ENCODE data around the gene ZNF20.

ZNF20 gene

GRCh38 chr19:12139885-12140544, at the start of gene ZNF20:
Gene ZNF20 (minus strand): TSS chr19:12140350. CDS start chr19:12140182, 168 bp downstream.
- no peak for TF ChIP-seq ZNF274 (IDR thresholded peaks at IDR 0.05; ENCODE audit: low read depth, low read length)

DNA sequence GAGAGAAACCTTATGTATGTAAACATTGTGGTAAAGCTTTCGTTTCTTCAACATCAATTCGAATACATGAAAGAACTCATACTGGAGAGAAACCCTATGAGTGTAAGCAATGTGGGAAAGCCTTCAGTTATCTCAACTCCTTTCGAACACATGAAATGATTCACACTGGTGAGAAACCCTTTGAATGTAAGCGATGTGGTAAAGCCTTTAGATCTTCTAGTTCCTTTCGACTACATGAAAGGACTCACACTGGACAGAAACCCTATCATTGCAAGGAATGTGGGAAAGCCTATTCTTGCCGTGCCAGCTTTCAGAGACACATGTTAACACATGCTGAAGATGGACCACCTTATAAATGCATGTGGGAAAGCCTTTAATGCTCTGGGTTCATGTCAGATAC, 47.5 kb upstream of the ZNF20 start:
- TF ChIP-seq ZNF274 (IDR thresholded peaks at IDR 0.05; ENCODE audit: low read depth, low read length): peak; percentile 83

More at GRCh38 chr19:12139885-12140544, at the start of gene ZNF20:
- H3K4me3 ChIP-seq (ENCODE audit: low read length): peak within 1 kb of the TSS; percentile 76

GRCh38 chr19:12180377-12180776, 40.2 kb upstream of the ZNF20 start:
- no peak for TF ChIP-seq ZNF274 (IDR thresholded peaks at IDR 0.05; ENCODE audit: low read depth, low read length)

More for the DNA sequence above, 47.5 kb upstream of the ZNF20 start:
- H3K4me3 ChIP-seq (ENCODE audit: low read length): no peak overlapping the region

DNA sequence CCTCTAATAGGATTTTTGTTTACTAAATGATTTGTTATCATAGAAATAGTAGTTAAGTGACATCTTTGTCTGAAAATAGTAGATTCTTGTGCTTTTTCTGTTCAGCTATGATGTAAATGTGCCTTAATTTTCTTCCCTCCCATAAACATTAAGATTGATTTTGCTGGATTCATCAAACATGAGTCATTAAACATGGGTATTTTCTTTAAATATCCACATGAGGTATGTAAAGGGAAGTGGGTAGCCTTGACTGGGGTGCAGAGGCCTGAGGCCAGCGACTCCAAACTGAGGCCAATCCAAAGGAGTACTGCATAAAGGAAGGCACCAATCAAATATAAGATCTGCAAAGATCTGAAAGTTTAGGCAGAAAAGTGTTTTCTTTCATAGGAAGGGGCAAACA, 26.5 kb upstream of the ZNF20 start:
- H3K4me3 ChIP-seq (ENCODE audit: low read length): no peak overlapping the region
- no peak for TF ChIP-seq ZNF274 (IDR thresholded peaks at IDR 0.05; ENCODE audit: low read depth, low read length)

More at GRCh38 chr19:12180377-12180776, 40.2 kb upstream of the ZNF20 start:
- no peak overlapping the region for H3K4me3 ChIP-seq (ENCODE audit: low read length)

DNA sequence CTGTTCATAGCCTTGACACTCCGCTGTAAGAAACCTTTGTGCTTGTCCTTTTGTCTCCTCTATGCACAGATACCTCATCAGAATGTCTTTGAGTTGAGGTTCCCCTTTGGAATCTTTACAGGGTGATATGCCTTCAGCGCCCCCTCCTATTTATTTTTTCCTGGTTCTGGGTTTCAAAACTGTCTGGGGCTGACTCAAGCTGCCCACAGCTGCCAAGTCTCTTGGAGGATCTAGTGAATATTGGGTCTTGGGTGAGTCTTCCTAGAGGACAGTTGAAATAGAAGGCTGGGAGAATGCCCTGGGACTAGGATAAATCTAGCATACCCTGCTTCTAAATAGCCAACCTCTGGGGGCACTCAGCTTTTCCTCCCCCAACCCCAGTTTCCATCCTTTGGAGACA, 23.7 kb upstream of the ZNF20 start:
- peak overlapping the region; percentile 94 for H3K4me3 ChIP-seq (ENCODE audit: low read length)
- no peak for TF ChIP-seq ZNF274 (IDR thresholded peaks at IDR 0.05; ENCODE audit: low read depth, low read length)

GRCh38 chr19:12162882-12163806, 23.0 kb upstream of the ZNF20 start, which contains the start of gene ZNF136:
Gene ZNF136 (plus strand): TSS chr19:12163096. CDS start chr19:12163204, 108 bp downstream.
- peak within 1 kb of the TSS; percentile 94 for H3K4me3 ChIP-seq (ENCODE audit: low read length)
- TF ChIP-seq ZNF274 (IDR thresholded peaks at IDR 0.05; ENCODE audit: low read depth, low read length): no peak

DNA sequence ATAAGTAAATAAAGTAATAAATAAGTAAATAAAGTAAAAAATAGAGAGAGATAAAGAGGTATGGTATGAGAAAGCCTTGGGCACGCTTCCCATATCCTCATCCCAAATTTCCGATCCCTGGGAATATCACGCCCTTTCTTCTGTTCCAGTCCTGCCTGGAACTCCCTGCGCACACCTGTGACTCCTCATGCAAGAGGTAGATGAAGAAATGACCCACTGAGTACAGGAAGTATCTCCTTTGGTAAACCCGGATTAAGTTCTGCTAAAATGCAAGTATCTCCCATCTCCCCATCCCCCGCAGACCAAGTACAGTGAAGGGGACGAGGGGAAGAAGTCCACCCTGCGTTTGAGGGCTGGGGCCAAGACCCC, 22.3 kb upstream of the ZNF20 start:
- peak overlapping the region; percentile 94; the same call in 1 of the 2 replicates for H3K4me3 ChIP-seq (ENCODE audit: low read length)
- TF ChIP-seq ZNF274 (IDR thresholded peaks at IDR 0.05; ENCODE audit: low read depth, low read length): no peak

GRCh38 chr19:12159773-12160414, 19.7 kb upstream of the ZNF20 start:
- H3K4me3 ChIP-seq (ENCODE audit: low read length): no peak overlapping the region
- TF ChIP-seq ZNF274 (IDR thresholded peaks at IDR 0.05; ENCODE audit: low read depth, low read length): no peak

DNA sequence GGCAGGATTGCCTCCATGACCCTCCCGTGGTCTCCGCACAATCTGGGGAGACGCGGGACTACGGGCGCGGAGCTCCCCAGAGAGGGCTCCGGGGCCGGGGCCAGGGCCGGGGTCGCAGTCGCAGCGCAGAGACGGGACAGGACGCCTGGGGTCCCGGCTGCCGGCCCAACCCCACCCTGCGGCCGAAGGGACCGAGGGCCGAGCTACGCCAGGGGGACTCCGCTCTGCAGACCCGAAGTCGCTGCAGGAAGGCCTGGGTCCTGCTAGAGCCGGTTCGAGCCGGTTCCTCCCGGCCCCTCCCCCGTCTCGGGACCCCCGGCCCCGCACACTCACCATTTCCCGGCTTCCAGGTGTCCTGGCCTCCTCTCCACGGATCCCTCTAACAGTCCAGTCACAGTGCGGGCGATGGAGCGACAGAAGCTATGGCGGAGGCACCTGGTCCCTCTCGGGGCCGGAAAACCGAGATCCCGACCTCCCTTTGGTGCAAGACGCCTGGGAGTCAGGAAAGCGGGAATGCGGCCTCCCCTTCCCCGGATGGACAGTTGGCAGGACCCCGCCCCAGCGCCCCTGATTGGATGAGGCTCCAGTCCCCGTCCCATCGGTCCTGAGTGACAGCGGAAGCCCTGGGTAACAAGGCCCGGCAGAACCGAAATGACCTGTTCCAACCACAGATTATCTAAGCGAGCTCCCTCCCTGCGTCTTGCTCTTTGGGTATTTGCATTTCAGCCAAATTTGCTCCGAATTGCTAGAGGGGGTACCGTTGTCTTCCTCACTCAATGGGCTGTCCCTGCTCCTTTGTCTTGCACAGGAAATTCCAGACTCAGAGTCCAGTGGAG, 16.3 kb upstream of the ZNF20 start, which contains the start of gene ZNF625:
ZNF625 (minus strand) TSS at position 512 of the 836 bp plus-strand sequence; CDS start at position 336, 176 bp downstream.
- TF ChIP-seq ZNF274 (IDR thresholded peaks at IDR 0.05; ENCODE audit: low read depth, low read length): no peak
- peak within 1 kb of the TSS; percentile 97 for H3K4me3 ChIP-seq (ENCODE audit: low read length)

DNA sequence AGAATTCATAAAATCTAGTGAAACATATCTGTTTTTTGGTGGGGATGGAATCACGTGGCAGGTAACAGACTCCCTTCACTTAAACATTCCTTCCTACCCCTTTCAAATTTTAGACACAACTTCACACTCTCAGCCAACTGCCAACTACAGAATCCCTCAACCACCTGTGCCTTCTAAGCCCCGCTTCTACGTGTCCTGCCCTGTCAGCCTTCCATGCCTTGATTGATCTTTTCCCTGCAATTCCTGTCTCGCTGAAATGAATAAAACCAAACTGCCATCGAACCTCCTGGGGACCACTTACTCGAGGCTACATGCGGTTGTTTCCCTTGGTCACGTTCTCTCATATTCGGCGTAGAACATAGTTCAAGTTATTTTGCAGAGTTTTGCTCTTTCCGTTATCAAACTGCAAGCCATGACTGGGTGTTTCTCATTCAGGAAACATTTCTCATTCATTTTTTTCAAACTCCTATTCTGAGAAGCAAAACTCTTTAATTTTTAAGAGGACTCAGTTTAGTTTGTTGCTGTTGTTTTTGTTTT, 15.2 kb upstream of the ZNF20 start:
- peak overlapping the region; percentile 97 for H3K4me3 ChIP-seq (ENCODE audit: low read length)
- TF ChIP-seq ZNF274 (IDR thresholded peaks at IDR 0.05; ENCODE audit: low read depth, low read length): no peak

- no peak overlapping the region for H3K4me3 ChIP-seq (ENCODE audit: low read length)
- peak; percentile 77 for TF ChIP-seq ZNF274 (IDR thresholded peaks at IDR 0.05; ENCODE audit: low read depth, low read length)
Measured at GRCh38 chr19:12145348-12145747, 5.2 kb upstream of the ZNF20 start.

- no peak for TF ChIP-seq ZNF274 (IDR thresholded peaks at IDR 0.05; ENCODE audit: low read depth, low read length)
- H3K4me3 ChIP-seq (ENCODE audit: low read length): no peak overlapping the region
Measured at GRCh38 chr19:12141405-12141736, 1.2 kb upstream of the ZNF20 start.

Measured in GM08714 (cell line).